GM19467 (cell line): ENCODE results near the gene CDC42EP3.

Experiments
- ATAC-seq: cut with Tn5 transposase; IDR thresholded peaks from one replicate; pipeline ENCODE4 v1.9.1; 2021; ENCODE audit warnings: mild to moderate bottlenecking, moderate library complexity; ENCODE audit not compliant: unreplicated experiment

The CDC42EP3 gene

DNA sequence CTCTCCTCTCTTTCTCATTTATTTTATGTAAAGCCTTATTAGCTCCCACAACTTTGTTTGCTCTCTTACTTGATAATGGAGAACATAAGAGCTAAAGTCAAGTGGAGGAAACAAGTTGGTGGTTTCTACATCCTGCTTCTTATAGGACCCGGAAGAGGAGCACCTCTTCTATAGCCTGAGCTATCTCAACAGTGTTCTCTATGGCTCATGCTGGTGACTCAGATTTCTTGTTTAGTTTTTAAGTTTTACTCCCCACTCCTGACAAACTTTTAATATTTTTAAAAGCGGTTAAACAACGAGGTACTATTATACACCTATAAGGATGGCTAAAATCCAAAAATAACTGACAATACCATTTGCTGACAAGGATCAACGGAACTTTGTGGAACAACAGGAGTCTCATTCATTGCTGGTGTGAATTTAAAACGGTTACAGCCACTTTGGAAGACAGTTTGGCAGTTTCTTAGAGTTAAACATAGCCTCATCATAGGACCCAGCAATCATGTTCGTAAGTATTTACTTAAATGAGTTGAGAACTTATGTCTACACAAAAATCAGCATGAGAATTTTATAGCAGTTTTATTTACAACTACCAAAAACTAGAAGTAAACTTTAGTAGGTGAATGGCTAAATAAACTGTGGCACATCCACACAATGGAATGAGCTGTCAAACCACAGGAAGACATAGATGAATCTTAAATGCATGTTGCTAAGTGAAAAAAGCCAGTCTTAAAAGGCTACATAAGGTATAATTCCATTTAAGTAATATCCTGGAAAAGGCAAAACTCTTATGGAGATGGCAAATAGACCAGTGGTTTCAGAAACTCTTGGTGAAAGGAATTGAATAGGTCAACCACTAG, 12.7 kb upstream of the CDC42EP3 start:
- no peak for ATAC-seq

DNA sequence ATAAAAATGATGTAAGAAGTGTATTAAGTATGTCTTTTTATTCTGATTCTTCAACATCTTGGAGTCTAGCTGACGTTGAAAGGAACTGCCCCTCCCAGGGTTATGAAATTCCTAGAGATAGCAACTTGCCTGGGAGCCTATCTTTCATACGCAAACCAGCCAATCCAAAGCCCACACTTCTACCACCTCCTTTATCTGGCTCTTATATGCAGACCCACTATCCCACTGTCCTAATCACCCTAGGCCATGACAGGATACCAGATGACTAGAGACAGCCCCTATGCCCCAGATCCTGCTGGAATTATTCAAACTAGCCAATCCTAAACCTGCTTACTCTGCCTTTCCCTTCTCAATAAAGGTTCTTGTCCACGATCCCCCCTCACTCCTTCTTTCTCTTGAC, 11.8 kb upstream of the CDC42EP3 start:
- no peak for ATAC-seq

DNA sequence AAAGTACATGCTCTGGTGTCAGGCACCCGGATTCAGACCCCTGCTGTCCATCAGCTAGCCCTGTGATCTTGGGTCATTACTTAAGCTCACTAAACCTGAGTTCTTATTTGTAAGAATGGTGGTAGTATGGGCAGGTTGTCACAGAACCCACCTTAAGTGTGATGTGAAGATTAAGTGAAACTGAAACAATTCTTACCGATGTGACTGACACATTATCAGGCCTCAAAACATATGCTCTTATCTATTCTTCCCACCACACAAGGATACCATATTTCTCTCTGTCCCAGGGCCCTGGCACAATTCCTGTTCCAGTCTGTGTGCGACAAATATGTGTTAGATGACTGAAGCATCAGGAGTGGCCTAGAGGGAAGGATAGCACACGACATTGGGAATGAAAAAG, 11.0 kb upstream of the CDC42EP3 start:
- ATAC-seq, result no peak

DNA sequence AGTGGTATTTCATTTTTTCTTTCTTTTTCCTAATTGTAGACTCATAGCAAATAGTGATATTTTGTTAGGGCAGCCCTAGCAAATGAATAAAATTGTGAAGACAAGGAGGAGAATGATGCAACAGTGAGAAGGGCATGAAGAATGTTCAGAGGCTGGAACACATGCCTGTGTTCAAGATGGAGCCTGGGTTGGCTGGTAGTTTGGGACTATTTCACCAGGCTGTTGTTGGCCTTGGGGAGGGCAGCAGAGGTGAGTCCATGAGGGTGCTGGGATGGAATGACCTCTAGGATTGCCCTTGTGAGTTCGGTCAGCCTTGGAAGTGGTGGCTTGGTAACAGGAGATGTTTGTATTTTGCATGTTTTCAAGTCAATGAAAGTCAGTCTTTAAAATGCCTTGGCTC, 10.1 kb upstream of the CDC42EP3 start:
- ATAC-seq, result no peak

DNA sequence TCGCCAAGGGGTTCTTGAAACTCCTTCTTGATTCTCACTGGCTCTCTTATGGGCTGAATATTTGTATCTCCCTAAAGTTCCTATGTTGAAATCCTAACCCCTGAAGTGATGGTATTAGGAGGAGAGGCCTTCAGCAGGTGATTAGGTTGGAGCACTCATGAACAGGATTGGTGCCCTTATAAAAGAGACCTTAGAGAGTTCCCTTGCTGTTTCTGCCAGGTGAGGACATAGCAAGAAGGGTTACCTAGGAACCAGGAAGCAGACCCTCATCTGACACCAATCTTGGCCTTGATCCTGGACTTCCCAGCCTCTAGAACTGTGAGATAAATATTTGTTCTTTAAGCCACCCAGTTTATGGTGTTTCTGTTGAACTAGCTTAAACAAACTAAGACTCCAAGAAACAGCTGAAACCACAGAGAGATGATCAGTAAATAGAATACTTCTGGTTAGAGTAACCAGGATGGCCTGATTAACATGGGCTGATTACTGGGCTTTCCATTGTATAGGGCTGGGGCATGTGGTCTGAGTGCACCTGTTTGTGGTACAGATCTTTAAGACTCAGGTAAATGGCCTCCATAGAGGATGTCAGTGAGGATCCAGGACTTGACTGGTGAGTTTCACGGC, 7.7 kb upstream of the CDC42EP3 start:
- ATAC-seq, result no peak

DNA sequence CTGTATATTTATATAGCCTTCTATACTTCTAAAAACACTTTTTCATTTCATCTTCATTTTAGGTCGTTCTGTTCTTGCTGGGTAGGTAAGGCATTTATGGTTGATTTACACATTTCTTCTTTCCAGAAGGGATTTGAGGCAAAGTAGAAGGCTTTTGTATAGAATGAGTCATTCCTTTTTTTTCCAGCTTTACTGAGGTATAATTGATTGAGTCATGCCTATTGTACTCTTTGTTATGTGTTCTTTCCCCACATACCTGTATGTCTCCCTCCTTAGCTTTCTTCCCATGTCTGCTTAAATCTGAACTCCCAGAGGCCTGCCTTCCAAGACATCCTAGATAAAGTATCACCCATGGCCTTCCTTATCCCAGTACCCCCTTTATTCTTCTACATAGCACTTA, 4.8 kb upstream of the CDC42EP3 start:
- ATAC-seq, result no peak

DNA sequence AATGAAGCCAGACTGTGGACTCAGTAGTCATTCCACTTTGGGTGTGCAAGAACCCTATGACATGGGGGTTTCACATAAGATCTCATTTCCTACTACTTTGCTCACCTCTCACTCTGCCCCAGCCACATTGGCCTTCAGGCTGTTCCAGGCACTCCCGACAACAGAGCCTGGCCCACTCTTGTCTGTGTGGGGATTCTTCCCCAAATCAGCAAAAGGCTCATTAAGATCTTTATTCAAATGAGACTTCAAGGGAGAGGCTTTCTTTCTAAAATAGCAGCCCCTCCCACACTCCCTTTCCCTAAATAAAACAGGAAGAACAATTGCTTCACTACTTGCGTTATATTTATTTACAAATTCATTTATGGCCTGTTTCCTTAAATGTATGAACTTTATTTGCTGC, 3.5 kb upstream of the CDC42EP3 start:
- ATAC-seq, result no peak

DNA sequence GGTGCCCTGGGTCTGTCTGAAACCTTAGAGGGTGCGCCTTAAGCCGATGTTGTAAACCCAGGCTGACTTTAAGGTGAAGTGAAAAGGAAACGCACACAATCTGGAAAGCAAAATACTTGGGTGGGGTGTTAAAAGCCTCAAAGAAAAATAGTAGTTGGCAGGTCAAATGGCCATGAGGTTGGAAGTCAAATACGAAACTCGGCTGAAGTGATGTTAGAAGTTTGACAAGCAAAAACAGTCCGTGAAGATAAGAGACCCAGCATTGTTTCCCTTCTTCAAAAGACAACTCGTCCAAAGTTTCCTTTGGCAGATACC, 1.4 kb upstream of the CDC42EP3 start:
- ATAC-seq, result no peak

DNA sequence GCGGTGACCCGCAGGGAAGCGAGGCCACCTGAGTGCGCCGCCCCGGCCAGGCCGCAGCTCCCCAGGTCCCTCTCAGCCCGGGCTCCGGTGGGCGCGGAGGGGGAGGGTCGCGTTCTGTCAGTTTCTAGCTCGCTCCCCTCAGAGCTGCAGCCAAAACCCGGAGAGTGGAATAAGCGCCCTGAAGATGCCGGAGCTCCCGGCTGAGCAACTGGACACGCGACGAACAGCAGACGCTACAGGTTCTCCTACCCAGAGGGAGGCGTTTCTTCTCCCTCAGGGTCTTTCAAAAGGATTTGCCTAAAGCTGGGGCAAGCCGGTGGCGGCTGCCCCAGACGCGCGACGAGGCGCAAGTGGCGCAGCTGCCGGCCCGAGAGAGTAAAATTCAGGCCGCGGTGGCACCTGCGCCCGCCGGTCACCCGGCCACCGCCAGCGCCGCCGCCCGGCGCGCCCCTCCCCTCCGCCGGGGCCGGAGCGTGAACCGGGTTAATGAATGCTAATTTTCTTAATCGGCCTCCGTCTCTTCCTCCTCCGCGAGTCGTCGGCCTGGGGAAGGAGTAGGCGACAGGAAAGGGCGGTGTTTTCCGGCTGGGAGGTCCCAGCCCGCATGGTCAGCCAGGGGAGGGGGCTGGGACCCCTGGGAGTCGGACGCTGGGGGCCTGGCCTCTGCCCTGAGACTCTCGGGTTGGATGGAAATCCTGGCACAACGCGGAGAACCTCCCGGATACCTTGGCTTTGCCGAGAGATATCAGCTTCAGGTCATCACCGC, 845 bp upstream of the CDC42EP3 start:
- peak; percentile 47 for ATAC-seq

DNA sequence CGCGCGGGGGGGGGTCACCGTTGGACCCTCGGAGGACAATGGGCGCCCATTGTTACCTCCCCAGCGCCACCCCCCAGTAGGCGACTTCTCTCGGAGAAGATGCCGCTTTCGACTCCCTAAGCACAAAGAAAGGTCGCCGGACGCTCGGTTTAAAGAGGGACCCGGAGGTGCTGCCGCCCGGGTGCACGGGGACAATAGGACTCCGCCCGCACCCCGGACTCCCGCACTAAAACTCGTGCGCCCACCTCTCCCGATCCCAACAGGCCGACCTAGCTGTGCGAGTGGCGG, 318 bp upstream of the CDC42EP3 start:
- ATAC-seq, result no peak

DNA sequence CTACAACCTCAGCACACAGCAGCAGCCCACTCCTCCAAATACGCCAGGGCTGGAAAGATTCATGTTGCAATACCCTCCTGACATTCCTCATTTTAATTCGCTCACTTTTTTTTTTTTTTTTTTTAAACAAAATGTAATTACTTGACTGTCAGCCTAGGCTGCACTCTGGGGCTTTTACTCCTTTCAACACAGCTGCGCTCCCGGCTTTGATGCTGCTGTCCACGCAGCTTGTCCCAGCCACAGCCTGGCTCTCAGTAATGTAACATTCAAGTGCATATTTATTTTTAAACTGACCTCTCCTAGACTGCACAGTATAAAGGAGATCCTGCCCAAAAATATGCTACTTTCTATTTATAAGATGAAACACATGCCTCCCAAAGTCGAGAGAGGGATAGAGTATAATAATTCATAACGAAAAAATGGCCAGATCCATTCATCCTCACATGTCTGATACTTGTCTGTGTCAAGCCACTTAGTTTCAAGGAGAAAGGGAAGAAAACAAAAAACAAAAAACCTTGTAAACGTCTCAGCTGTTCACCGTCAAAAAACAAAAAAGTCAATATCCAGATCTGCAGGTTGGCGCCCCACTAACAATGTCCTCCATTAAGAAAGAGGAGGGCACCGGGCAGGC, 949 bp downstream of the CDC42EP3 start:
- ATAC-seq, result no peak

DNA sequence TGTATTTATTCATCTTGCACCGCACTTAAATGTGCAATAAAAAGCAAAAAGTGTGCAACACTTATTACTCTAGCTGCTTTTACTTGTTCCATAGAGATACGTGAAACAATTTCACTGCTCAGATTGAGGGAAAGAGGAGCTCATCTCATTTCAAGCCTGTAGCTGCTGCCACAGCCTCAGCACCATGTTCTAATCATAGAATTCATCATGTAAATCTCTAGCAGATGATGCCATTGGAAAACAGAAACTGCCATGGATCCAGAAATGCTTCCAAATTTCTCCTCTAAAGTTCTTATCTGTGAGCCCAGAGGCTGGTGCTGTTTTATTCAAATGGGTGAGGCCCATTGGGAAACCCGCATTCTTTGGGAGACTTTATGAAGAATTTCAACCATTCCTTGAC, 2.0 kb downstream of the CDC42EP3 start:
- ATAC-seq, result no peak

DNA sequence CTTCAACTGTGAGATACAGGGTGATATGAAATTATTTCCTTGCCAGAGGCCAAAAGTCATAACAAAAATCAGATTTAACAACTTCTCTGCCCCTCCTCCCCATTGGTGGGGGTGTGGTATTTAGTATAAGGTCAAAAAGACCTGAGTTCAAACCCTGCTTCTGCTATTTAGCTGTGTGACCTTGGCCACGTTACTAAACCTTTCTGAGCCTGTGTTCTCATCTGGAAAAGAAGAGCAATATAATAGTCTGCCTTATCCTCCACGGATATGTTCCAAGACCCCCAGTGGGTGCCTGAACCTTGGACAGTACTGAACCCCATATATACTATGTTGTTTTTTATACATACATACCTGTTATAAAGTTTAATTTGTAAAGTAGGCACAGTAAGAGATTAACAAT, 3.7 kb downstream of the CDC42EP3 start:
- no peak for ATAC-seq

DNA sequence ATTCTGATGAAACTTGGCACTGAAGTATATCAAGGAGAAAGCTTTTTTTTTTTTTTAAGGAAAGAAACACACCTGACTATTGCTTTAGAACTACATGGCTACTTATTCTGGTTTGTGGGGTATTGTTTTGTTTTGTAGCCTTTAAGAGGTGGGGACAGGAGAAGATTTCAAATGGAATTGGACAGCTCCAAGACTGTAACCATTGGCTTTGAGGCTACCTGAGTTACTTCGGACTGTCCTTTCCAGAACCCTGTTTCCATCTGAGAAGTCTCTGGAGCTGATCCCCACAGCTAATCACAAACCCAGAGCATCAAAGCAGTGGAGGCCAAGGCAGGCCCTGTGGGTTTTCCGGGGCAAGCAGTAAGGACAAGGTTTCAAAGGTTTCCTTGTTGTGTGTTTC, 4.7 kb downstream of the CDC42EP3 start:
- ATAC-seq, result no peak

DNA sequence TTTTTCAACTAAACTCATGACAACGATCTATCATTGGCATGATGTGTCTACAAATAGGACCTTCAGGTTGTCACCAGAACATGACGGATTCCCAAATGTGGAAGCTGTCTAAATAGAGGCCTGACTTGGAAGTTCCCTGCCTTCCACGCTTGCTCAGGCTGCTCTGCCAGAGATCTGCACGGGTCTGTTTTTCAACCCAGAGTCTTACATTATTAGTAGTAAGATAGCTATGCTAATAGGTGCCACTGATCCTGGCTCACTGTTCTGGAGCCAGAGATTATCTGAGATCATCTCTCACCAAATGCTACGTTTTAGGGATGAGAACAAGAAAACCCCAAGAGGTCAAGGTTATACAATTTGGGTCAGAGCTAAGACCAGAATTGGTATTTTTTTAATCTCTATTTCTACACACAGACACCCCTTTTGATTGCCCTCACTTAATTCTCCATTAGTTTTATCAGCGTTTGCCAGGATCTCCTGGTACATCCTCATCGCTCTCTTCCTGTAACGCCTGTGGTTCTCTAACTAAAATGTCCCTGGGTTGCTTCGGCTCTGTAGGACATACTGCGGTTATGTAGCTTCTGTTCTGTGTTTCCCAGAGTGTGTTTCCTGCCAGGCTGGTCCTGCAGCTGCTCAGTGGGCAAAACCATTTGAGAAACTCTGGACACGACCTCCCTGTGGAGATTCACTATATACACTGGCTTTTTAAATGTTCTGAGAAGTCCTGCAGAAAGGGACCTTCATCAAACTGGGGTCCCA, 5.7 kb downstream of the CDC42EP3 start:
- ATAC-seq, result no peak

DNA sequence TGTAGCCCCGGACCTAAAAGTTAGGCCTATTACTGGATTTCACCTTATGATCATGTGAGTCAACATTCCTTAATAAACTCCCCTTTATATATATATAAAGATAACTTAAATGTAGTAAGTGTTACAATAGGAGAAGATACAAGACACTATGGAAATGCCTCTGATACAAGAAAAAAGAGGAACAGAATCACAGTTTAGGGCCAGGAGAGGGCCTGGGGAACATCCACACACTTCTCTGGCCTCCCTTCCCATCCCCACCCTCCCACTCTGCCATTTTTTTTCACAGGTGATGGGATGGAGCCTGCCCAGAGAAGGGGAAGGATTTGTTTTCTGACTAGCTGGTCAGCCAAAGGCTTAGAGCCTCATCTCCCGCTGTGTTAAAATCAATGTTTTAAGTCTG, 6.4 kb downstream of the CDC42EP3 start:
- no peak for ATAC-seq

DNA sequence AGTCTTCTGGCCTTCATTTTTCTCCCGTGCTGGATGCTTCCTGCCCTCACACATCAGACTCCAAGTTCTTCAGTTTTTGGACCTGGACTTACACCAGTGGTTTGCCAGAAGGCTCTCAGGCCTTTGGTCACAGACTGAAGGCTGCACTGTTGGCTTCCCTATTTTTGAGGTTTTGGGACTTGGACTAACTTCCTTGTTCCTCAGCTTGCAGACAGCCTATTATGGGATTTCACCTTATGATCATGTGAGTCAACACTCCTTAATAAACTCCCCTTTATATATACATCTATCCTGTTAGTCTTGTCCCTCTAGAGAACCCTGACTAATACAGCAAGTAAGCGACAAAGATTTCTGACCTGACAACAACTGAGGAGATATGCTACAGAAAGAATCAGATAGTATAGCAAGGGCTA, 7.2 kb downstream of the CDC42EP3 start:
- no peak for ATAC-seq

DNA sequence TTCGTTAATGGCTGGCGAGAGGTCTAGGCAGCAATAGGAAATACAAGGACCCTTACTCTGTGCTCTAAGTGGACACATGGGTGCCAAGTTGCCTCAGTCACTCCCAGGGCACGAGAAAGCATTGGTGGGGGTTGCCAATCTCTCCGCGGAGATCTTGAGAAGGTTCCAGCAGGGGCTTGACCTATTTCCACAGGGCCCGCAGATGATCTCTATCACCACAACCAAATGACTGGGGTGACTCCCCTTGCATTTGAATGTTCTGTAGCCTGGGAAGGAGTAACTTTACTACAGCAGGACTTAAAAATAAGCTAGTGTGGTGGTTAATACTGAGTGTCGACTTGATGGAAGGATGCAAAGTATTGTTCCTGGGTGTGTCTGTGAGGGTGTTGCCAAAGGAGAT, 8.1 kb downstream of the CDC42EP3 start:
- no peak for ATAC-seq

DNA sequence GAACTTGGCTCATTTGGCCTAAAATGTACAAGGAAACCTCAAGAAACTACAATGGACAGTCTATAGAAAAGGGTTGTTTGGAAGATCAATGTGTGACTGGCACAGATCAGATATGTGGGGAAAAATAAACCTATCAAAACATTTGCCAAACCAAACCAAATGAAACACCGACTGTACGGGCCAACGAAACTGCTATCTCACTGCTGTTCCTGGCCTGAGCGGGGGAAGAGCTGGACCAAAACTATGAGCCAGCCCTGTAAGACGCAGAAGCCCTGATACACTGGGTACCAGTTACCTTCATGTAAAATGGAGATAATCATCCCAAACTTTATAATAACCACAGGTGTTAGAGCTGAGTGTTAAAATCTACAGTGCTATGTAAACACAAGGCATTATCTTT, 11.7 kb downstream of the CDC42EP3 start:
- ATAC-seq, result no peak

DNA sequence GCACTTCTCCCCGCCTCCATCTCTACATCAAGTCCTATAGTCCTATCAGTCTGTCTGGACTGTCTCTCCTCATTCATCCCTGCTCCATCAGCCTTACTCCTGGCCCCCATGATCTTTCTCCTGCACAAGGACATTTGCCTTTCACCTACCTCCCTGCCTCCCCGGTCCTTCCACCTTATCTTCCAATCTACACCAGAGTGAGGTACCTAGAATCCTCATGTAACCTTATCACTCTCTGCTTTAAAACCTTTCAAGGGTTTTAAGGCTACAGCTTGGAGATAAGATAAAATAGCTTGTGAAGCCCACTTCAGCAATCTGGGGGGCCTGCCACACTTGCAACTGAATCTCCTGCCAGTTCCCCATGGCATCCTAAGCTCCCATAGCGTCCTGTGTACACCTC, 12.8 kb downstream of the CDC42EP3 start:
- no peak for ATAC-seq

DNA sequence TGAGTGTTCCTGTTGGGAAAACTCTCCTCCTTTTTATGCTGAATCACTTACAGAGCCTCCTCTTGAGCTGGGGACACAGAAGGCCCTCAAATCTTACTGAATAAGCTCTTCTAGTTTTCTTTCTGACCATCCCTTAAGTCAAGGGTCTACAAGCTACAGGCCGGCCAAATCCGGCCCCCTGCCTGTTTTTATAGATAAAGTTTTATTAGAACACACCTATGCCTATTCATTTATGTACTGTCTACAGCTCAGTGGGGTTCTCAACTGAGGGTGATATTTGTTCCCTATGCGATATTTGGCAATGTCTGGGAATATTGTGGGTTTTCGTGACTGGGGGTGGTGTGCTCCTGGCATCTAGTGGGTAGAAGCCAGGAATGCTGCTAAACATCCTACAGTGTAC, 14.0 kb downstream of the CDC42EP3 start:
- ATAC-seq, result no peak
